Measurements from ENCODE around the gene SLAMF8.

SLAMF8 gene

GRCh38 chr1:159826441-159827101 is at the start of gene SLAMF8:
Gene SLAMF8, plus strand, starts transcription at chr1:159826873. Its CDS starts 26 bp downstream, at chr1:159826899.
- no peak for DNase-seq (ENCODE audit: low read depth in 1 of 2, low spot score in 1 of 2)

GRCh38 chr1:159778266-159778665 is 48.4 kb upstream of the SLAMF8 start:
- no peak for DNase-seq (ENCODE audit: low read depth in 1 of 2, low spot score in 1 of 2)

GRCh38 chr1:159779403-159779851 is 47.2 kb upstream of the SLAMF8 start:
- no peak for DNase-seq (ENCODE audit: low read depth in 1 of 2, low spot score in 1 of 2)

- DNase-seq (ENCODE audit: low read depth in 1 of 2, low spot score in 1 of 2), result peak; percentile 91 to 93
Measured at GRCh38 chr1:159780583-159781582, 45.8 kb upstream of the SLAMF8 start, which contains the start of gene DUSP23. Gene DUSP23, plus strand, starts transcription at chr1:159780962. Its CDS starts 139 bp downstream, at chr1:159781101.

- DNase-seq (ENCODE audit: low read depth in 1 of 2, low spot score in 1 of 2), result no peak
Measured at GRCh38 chr1:159781992-159782391, 44.7 kb upstream of the SLAMF8 start.

GRCh38 chr1:159783724-159784123 is 42.9 kb upstream of the SLAMF8 start:
- no peak for DNase-seq (ENCODE audit: low read depth in 1 of 2, low spot score in 1 of 2)

GRCh38 chr1:159786465-159786864 is 40.2 kb upstream of the SLAMF8 start:
- DNase-seq (ENCODE audit: low read depth in 1 of 2, low spot score in 1 of 2), result no peak

GRCh38 chr1:159786966-159787365 is 39.7 kb upstream of the SLAMF8 start:
- DNase-seq (ENCODE audit: low read depth in 1 of 2, low spot score in 1 of 2), result no peak

- no peak for DNase-seq (ENCODE audit: low read depth in 1 of 2, low spot score in 1 of 2)
Measured at GRCh38 chr1:159790237-159790917, 36.3 kb upstream of the SLAMF8 start.

GRCh38 chr1:159791031-159791430 is 35.6 kb upstream of the SLAMF8 start:
- no peak for DNase-seq (ENCODE audit: low read depth in 1 of 2, low spot score in 1 of 2)

GRCh38 chr1:159791461-159791860 is 35.2 kb upstream of the SLAMF8 start:
- DNase-seq (ENCODE audit: low read depth in 1 of 2, low spot score in 1 of 2), result no peak

GRCh38 chr1:159795534-159795933 is 31.1 kb upstream of the SLAMF8 start:
- no peak for DNase-seq (ENCODE audit: low read depth in 1 of 2, low spot score in 1 of 2)

GRCh38 chr1:159798893-159799292 is 27.8 kb upstream of the SLAMF8 start:
- DNase-seq (ENCODE audit: low read depth in 1 of 2, low spot score in 1 of 2), result no peak

- no peak for DNase-seq (ENCODE audit: low read depth in 1 of 2, low spot score in 1 of 2)
Measured at GRCh38 chr1:159799446-159799985, 27.2 kb upstream of the SLAMF8 start.

GRCh38 chr1:159800177-159800930 is 26.3 kb upstream of the SLAMF8 start:
- no peak for DNase-seq (ENCODE audit: low read depth in 1 of 2, low spot score in 1 of 2)

- no peak for DNase-seq (ENCODE audit: low read depth in 1 of 2, low spot score in 1 of 2)
Measured at GRCh38 chr1:159802111-159802510, 24.6 kb upstream of the SLAMF8 start, which contains the start of gene FCRL6. Gene FCRL6, plus strand, starts transcription at chr1:159802360. Its CDS starts 65 bp downstream, at chr1:159802425.

- no peak for DNase-seq (ENCODE audit: low read depth in 1 of 2, low spot score in 1 of 2)
Measured at GRCh38 chr1:159803956-159804689, 22.6 kb upstream of the SLAMF8 start.

GRCh38 chr1:159804924-159805323 is 21.7 kb upstream of the SLAMF8 start:
- DNase-seq (ENCODE audit: low read depth in 1 of 2, low spot score in 1 of 2), result no peak

GRCh38 chr1:159815926-159816325 is 10.7 kb upstream of the SLAMF8 start:
- DNase-seq (ENCODE audit: low read depth in 1 of 2, low spot score in 1 of 2), result no peak
